Glutamatergic neuron (in vitro differentiated cells): Measurements from ENCODE around the gene RBM39. TPM values are rescaled to one million over a fixed set of nuclear protein-coding genes. Genes with fewer than 3 reads are reported as not detected.

Source experiments
- total RNA-seq: library from RNA; stranded (reverse); fragmentation: NEBNext Ultra II Directional; extraction: Animal tissue kit (Norgen Biotek cat#: 25700); gene quantifications from one replicate; pipeline ENCODE4 v1.2.1, GENCODE V29; 2021; ENCODE audit not compliant: unreplicated experiment

The RBM39 gene
- total RNA-seq, 1 donor from 2014 or later, result 358 TPM

Other genes with a start within 250 kb of the RBM39 start
- gene C20orf173, start 212.6 kb downstream of the RBM39 start, total RNA-seq, result not detected
- 233 TPM for gene ERGIC3, start 200.2 kb downstream of the RBM39 start, total RNA-seq
- gene SPAG4, start 126.4 kb downstream of the RBM39 start, total RNA-seq, result 5.0 TPM
- gene CPNE1, start 77.4 kb downstream of the RBM39 start, total RNA-seq, result 327 TPM
- gene RBM12, start 77.4 kb downstream of the RBM39 start, total RNA-seq, result 147 TPM
- gene NFS1, start 42.9 kb downstream of the RBM39 start, total RNA-seq, result 13.9 TPM
- gene ROMO1, start 42.9 kb downstream of the RBM39 start, total RNA-seq, result 103 TPM
- 76.1 TPM for gene PHF20, start 29.8 kb upstream of the RBM39 start, total RNA-seq
- gene SCAND1, start 212.2 kb upstream of the RBM39 start, total RNA-seq, result 97.8 TPM
- gene CNBD2, start 226.3 kb upstream of the RBM39 start, total RNA-seq, result 4.7 TPM